Astrocyte (in vitro differentiated cells and primary cell): Measurements from ENCODE around the gene EXOC4. TPM values are rescaled to one million over a fixed set of nuclear protein-coding genes. Genes with fewer than 3 reads are reported as not detected.

Experiments used
- DNase-seq: peaks from one replicate; pipeline ENCODE4 v3.0.0-alpha.2; 2010; ENCODE audit warnings: low read depth
- FAIRE-seq: peaks from 2 replicates; lab custom pipeline; 2011; peaks lifted over from hg19 to GRCh38; lab: Jason Lieb, UNC
- H2AFZ ChIP-seq: 2 replicates; pipeline ENCODE4 v1.6.0; 2012; ENCODE audit warnings: low read depth, low read length, inconsistent platforms
- H3K27ac ChIP-seq: 2 replicates; pipeline ENCODE4 v1.5.1; 2011; ENCODE audit warnings: low read depth, low read length, inconsistent platforms
- H3K27me3 ChIP-seq: 2 replicates; pipeline ENCODE4 v1.6.0; 2011; ENCODE audit warnings: low read length, inconsistent platforms; ENCODE audit not compliant: insufficient read depth
- H3K36me3 ChIP-seq: 2 replicates; pipeline ENCODE4 v1.5.1; 2011; ENCODE audit warnings: low read length, inconsistent platforms; ENCODE audit not compliant: insufficient read depth
- H3K4me1 ChIP-seq: 2 replicates; pipeline ENCODE4 v1.5.1; 2011; ENCODE audit warnings: low read length, inconsistent platforms; ENCODE audit not compliant: insufficient read depth
- H3K4me2 ChIP-seq: 2 replicates; pipeline ENCODE4 v1.6.0; 2012; ENCODE audit warnings: low read length, inconsistent platforms
- H3K4me3 ChIP-seq: 2 replicates; pipeline ENCODE4 v1.5.1; 2011; ENCODE audit warnings: low read depth, mild to moderate bottlenecking, low read length, inconsistent platforms; ENCODE audit not compliant: insufficient read depth
- H3K79me2 ChIP-seq: 2 replicates; pipeline ENCODE4 v1.6.0; 2012; ENCODE audit warnings: mild to moderate bottlenecking, low read length, inconsistent platforms; ENCODE audit not compliant: insufficient read depth
- H3K9ac ChIP-seq: 2 replicates; pipeline ENCODE4 v1.6.0; 2012; ENCODE audit warnings: mild to moderate bottlenecking, low read length, inconsistent platforms
- H3K9me3 ChIP-seq: 2 replicates; pipeline ENCODE4 v1.5.1; 2012; ENCODE audit warnings: low read depth, mild to moderate bottlenecking, low read length, inconsistent platforms; ENCODE audit not compliant: insufficient read depth
- H4K20me1 ChIP-seq: 2 replicates; pipeline ENCODE4 v1.6.0; 2012; ENCODE audit warnings: low read length, inconsistent platforms; ENCODE audit not compliant: insufficient read depth
- H3K27ac Mint-ChIP-seq: one replicate; pipeline ENCODE4 v1.8.0; 2021; ENCODE audit warnings: mild to moderate bottlenecking, mixed read lengths; ENCODE audit not compliant: unreplicated experiment
- H3K27me3 Mint-ChIP-seq: one replicate; pipeline ENCODE4 v1.8.0; 2021; ENCODE audit warnings: low read depth, mixed read lengths; ENCODE audit not compliant: unreplicated experiment
- H3K36me3 Mint-ChIP-seq: one replicate; pipeline ENCODE4 v1.8.0; 2021; ENCODE audit warnings: low read depth, mixed read lengths; ENCODE audit not compliant: unreplicated experiment
- H3K4me1 Mint-ChIP-seq: one replicate; pipeline ENCODE4 v1.8.0; 2021; ENCODE audit warnings: low read depth, mixed read lengths; ENCODE audit not compliant: unreplicated experiment
- H3K4me3 Mint-ChIP-seq: one replicate; pipeline ENCODE4 v1.8.0; 2021; ENCODE audit warnings: mild to moderate bottlenecking, moderate library complexity, mixed read lengths; ENCODE audit not compliant: unreplicated experiment
- H3K9me3 Mint-ChIP-seq: one replicate; pipeline ENCODE4 v1.8.0; 2021; ENCODE audit warnings: mild to moderate bottlenecking, mixed read lengths; ENCODE audit not compliant: unreplicated experiment
- CTCF ChIP-seq: IDR thresholded peaks from 2 replicates; pipeline ENCODE4 v1.5.1; 2011; ENCODE audit warnings: low read depth, mild to moderate bottlenecking, inconsistent platforms, low read length, moderate library complexity; ENCODE audit not compliant: insufficient read depth
- EZH2 ChIP-seq: IDR thresholded peaks from 2 replicates; pipeline ENCODE4 v1.6.1; 2012; ENCODE audit warnings: mild to moderate bottlenecking, low read length, inconsistent platforms; ENCODE audit not compliant: insufficient read depth
- total RNA-seq: library from RNA; stranded (reverse); gene quantifications from 2 replicates; pipeline ENCODE4 v1.2.1, GENCODE V29; 2021

Gene EXOC4
- total RNA-seq, 1 donor from 2014 or later = 57.5 TPM

- Mint-ChIP-seq H3K27me3 (no peaks in the 10 kb centered on the region), H3K36me3 (no peaks in the 10 kb centered on the region), H3K27ac (no peak overlapping the region), H3K9me3 (no peaks in the 10 kb centered on the region), H3K4me1 (peaks cover 4% of the 10 kb centered on the region), H3K4me3 (no peak overlapping the region)
- no peak overlapping the region for H3K4me2 ChIP-seq
- no peaks in the 10 kb centered on the region for H3K79me2 ChIP-seq
- H3K9me3 ChIP-seq = no peaks in the 10 kb centered on the region
- H3K27ac ChIP-seq = no peak overlapping the region
- H3K4me3 ChIP-seq = no peak overlapping the region
- H3K36me3 ChIP-seq = no peaks in the 10 kb centered on the region
- no peak overlapping the region for H2AFZ ChIP-seq
- FAIRE-seq (no peak), DNase-seq (no peak)
- H4K20me1 ChIP-seq = no peaks in the 10 kb centered on the region
- no peaks in the 10 kb centered on the region for H3K27me3 ChIP-seq
- H3K4me1 ChIP-seq = peaks cover 6% of the 10 kb centered on the region
- TF ChIP-seq EZH2 (no peak), CTCF (no peak)
- H3K9ac ChIP-seq = no peak overlapping the region
These were observed 225.8 kb downstream of the EXOC4 start for GRCh38 chr7:133478591-133479135.

- no peak for TF ChIP-seq CTCF
- no peak for TF ChIP-seq EZH2
- no peak overlapping the region for H3K4me3 Mint-ChIP-seq
- no peak for FAIRE-seq
These were observed 226.7 kb downstream of the EXOC4 start for GRCh38 chr7:133479456-133480065.

GRCh38 chr7:133480868-133481267 is 228.0 kb downstream of the EXOC4 start:
- Mint-ChIP-seq H3K27ac (no peak overlapping the region), H3K4me1 (peaks cover 8% of the 10 kb centered on the region), H3K36me3 (peaks cover 3% of the 10 kb centered on the region), H3K9me3 (no peaks in the 10 kb centered on the region), H3K27me3 (no peaks in the 10 kb centered on the region), H3K4me3 (no peak overlapping the region)
- H3K36me3 ChIP-seq = no peaks in the 10 kb centered on the region
- no peak overlapping the region for H2AFZ ChIP-seq
- H3K4me1 ChIP-seq = peaks cover 11% of the 10 kb centered on the region
- DNase-seq (no peak), FAIRE-seq (no peak)
- no peak overlapping the region for H3K4me2 ChIP-seq
- H3K4me3 ChIP-seq = no peak overlapping the region
- no peaks in the 10 kb centered on the region for H3K27me3 ChIP-seq
- H4K20me1 ChIP-seq = no peaks in the 10 kb centered on the region
- H3K79me2 ChIP-seq = no peaks in the 10 kb centered on the region
- no peak overlapping the region for H3K9ac ChIP-seq
- H3K9me3 ChIP-seq = no peaks in the 10 kb centered on the region
- H3K27ac ChIP-seq = no peak overlapping the region
- TF ChIP-seq EZH2 (no peak), CTCF (no peak)

More at GRCh38 chr7:133479456-133480065, 226.7 kb downstream of the EXOC4 start:
- Mint-ChIP-seq H3K27me3 (no peaks in the 10 kb centered on the region), H3K4me1 (peaks cover 8% of the 10 kb centered on the region), H3K36me3 (no peaks in the 10 kb centered on the region), H3K27ac (no peak overlapping the region), H3K9me3 (no peaks in the 10 kb centered on the region)
- no peaks in the 10 kb centered on the region for H3K79me2 ChIP-seq
- no peak overlapping the region for H3K4me3 ChIP-seq
- no peaks in the 10 kb centered on the region for H3K36me3 ChIP-seq
- peaks cover 11% of the 10 kb centered on the region for H3K4me1 ChIP-seq
- no peaks in the 10 kb centered on the region for H4K20me1 ChIP-seq
- H2AFZ ChIP-seq = no peak overlapping the region
- no peak for DNase-seq
- H3K27ac ChIP-seq = no peak overlapping the region
- H3K27me3 ChIP-seq = no peaks in the 10 kb centered on the region
- no peak overlapping the region for H3K9ac ChIP-seq
- H3K9me3 ChIP-seq = no peaks in the 10 kb centered on the region
- no peak overlapping the region for H3K4me2 ChIP-seq
